GM13976 (cell line): ENCODE measurements around the gene NTMT1.

ENCODE experiments used
- DNase-seq: peaks from one replicate; pipeline ENCODE4 v3.0.0; 2012; ENCODE audit warnings: low spot score
- CTCF ChIP-seq: IDR thresholded peaks from 2 replicates; pipeline ENCODE4 v1.5.1; 2012; ENCODE audit warnings: borderline replicate concordance, mild to moderate bottlenecking; ENCODE audit not compliant: insufficient read depth; ENCODE audit errors: extremely low read depth, missing control alignments, control extremely low read depth
- in situ Hi-C: fragments of 300-500 bp; cut with MboI; formaldehyde crosslinking; loops from one replicate; pipeline ENCODE4 v1.12.0; 2022; ENCODE audit warnings: low sequenced_read_pairs, mixed read lengths, inconsistent platforms; ENCODE audit not compliant: unreplicated experiment

Gene NTMT1

GRCh38 chr9:129641750-129642585 is 16.0 kb downstream of the NTMT1 start, which contains the start of gene ASB6:
Gene ASB6, minus strand, starts transcription at chr9:129642151. Its CDS starts 152 bp downstream, at chr9:129641999.
- in situ Hi-C loops, result loop anchor here (10.0 kb wide), 1 partner anchor 143 kb away; no protein-coding TSS in a partner anchor
- peak; percentile 100 for DNase-seq
- TF ChIP-seq CTCF, result peak; percentile 94

DNA sequence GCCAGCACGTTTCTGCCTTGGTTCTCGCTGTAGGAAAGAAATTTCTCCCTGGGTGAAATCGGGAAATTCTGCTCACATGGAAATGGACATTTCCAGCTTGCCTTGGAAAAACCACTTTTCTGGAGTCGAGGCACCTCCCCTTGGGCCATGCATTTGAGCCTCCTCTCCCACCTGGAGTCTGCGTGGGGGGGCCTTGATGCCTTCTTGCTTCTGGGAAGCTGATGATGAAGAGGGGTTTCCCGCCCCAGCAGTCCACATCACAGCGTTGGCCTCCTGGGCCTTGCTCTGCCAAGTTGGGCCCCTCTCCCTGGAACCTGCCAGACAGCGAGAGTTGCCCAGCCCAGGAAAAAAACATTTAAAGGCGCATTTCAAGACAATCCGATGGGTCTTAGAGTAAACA is 17.7 kb downstream of the NTMT1 start:
- in situ Hi-C loops, result loop anchor here (10.0 kb wide), 1 partner anchor 141 kb away; no protein-coding TSS in a partner anchor
- no peak for TF ChIP-seq CTCF

GRCh38 chr9:129644365-129644764 is 18.4 kb downstream of the NTMT1 start:
- in situ Hi-C loops, result loop anchor here (10.0 kb wide), 1 partner anchor 140 kb away; no protein-coding TSS in a partner anchor
- no peak for TF ChIP-seq CTCF
- DNase-seq, result no peak

More for the DNA sequence above, 17.7 kb downstream of the NTMT1 start:
- no peak for DNase-seq

DNA sequence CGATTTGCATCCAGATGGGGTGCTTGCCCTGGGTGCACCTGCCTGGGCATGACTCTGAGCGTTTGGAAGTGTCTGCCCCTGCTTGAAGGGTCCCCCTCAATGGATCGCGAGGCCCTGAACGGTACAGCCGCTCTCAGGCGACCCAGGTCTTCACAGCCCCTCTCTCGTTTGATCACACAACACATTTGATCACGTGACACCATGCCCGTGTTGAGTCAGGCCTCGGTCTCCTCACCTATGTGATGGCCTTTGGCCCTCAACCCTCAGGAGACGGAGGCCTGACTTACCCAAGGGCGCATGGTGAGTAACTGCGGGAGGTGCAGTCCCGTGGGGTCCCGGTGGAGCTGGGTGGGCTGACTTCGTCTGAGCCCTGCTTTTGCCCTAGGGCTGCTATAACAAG is 18.9 kb downstream of the NTMT1 start:
- in situ Hi-C loops, result loop anchor here (10.0 kb wide), 1 partner anchor 140 kb away; no protein-coding TSS in a partner anchor
- DNase-seq, result no peak
- no peak for TF ChIP-seq CTCF

DNA sequence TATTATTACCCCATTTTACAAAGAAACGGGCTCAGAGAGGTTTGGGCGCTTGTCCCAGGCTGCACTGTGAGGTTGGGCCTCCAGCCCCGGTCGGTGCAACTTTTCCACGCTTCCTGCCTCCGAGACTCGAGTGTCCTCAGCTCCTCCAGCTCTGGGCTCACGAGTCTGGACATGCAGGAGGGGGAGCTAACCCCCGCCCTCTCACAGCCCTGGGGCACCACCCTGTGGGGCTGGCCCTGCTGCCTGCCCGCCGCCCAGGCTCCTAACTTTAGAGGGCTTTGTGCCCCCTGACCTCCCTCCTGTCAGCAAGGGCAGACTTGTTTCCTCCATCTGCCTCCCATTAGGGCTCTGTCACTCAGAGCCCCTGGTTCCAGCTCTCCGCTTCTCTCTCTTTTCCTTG is 20.3 kb downstream of the NTMT1 start:
- TF ChIP-seq CTCF, result no peak
- DNase-seq, result no peak
- in situ Hi-C loops, result loop anchor here (10.0 kb wide), 1 partner anchor 139 kb away; no protein-coding TSS in a partner anchor

DNA sequence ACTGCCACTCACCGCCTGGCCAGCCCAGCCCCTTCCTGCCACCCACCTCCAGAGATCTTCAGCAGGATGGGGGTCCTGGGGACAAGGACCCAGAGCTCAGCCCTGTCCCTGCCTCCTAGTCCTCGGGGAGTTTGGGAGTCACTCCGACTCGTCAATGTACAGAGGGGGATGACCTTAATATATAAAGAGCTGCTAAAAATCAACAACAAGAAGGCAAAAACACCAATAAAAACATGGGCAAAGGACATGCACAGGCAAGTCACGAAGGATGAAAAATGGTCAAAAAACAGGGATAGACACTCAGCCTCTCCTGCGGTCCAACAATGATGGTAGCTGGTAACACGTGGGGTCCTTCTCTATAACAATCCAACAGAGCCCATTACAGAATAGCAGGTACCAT is 20.7 kb downstream of the NTMT1 start:
- TF ChIP-seq CTCF, result no peak
- DNase-seq, result no peak
- in situ Hi-C loops, result loop anchor here (10.0 kb wide), 1 partner anchor 138 kb away; no protein-coding TSS in a partner anchor
